Body of pancreas (tissue), 4 donors: Measurements from ENCODE around the gene DYTN.

Source experiments
- CTCF ChIP-seq, 7 experiments: fragments of 450-650 bp in 4 of 7; fragments of 200-600 bp in 3 of 7; sonication (generic) in 3 of 7; IDR thresholded peaks; one replicate each; pipeline ENCODE4 v1.5.1; 2016 to 2019; ENCODE audit warnings: antibody characterized with exemption in 7 of 7
- POLR2A ChIP-seq, 3 donors: fragments of 450-650 bp; IDR thresholded peaks; one replicate each; pipeline ENCODE4 v1.6.1; 2016; ENCODE audit warnings: antibody characterized with exemption in 3 of 3, mild to moderate bottlenecking in 2 of 3

- TF ChIP-seq CTCF (IDR thresholded peaks at IDR 0.05) = no peak
- no peak for TF ChIP-seq POLR2A (IDR thresholded peaks at IDR 0.05)
These were observed 78.6 kb downstream of the DYTN start for GRCh38 chr2:206639636-206640035.
